ENCODE measurements around the gene BRAP.
"Not testable (repeated sequence)": the region's sequence is repeated elsewhere in the genome, so short reads cannot be mapped to it uniquely, and the experiment has no call there.

The BRAP gene, protein sequence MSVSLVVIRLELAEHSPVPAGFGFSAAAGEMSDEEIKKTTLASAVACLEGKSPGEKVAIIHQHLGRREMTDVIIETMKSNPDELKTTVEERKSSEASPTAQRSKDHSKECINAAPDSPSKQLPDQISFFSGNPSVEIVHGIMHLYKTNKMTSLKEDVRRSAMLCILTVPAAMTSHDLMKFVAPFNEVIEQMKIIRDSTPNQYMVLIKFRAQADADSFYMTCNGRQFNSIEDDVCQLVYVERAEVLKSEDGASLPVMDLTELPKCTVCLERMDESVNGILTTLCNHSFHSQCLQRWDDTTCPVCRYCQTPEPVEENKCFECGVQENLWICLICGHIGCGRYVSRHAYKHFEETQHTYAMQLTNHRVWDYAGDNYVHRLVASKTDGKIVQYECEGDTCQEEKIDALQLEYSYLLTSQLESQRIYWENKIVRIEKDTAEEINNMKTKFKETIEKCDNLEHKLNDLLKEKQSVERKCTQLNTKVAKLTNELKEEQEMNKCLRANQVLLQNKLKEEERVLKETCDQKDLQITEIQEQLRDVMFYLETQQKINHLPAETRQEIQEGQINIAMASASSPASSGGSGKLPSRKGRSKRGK

DNA sequence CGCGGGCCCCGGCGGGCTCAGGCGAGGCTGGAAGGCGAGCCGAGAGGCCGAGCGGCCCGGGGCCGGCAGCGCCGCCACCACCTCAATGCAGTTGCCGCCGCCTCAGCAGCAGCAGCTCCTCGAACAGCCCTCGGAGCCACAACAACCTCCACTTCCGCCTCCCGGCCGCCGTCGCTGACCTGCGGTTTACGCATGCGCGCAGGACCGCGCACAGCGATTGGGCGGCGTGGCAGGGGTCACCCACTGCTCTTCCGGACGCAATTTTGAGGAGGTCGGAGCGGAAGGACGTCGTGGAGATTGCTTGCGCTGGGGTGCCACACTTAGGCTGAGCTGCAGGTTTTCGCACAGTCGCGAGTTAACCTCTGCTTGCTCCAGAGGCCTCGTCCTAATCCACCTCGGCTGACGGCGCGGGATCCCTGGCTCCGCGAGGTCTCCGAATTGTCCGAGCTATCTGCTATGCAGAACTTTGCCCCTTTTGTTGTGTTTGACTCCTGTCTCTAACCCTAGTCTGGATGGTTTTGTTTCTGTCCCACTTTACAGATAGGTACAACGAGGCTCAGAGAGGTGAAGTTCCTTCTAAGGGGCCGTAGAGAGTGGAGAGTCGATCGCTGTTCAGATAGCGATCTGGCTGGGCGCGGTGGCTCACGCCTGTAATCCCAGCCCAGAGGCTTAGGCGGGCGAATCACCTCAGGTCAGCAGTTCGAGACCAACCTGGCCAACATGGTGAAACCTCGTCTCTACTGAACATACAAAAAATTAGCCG lies at the start of gene BRAP, which contains the start of gene ACAD10:
Gene BRAP (minus strand): TSS at position 146 of the 763 bp plus-strand sequence. CDS start 164 bp downstream, outside the sequence.
Gene ACAD10 (plus strand): TSS at position 243 of the 763 bp plus-strand sequence. CDS start 6,657 bp downstream, outside the sequence.
- TF ChIP-seq, protein P1, sequence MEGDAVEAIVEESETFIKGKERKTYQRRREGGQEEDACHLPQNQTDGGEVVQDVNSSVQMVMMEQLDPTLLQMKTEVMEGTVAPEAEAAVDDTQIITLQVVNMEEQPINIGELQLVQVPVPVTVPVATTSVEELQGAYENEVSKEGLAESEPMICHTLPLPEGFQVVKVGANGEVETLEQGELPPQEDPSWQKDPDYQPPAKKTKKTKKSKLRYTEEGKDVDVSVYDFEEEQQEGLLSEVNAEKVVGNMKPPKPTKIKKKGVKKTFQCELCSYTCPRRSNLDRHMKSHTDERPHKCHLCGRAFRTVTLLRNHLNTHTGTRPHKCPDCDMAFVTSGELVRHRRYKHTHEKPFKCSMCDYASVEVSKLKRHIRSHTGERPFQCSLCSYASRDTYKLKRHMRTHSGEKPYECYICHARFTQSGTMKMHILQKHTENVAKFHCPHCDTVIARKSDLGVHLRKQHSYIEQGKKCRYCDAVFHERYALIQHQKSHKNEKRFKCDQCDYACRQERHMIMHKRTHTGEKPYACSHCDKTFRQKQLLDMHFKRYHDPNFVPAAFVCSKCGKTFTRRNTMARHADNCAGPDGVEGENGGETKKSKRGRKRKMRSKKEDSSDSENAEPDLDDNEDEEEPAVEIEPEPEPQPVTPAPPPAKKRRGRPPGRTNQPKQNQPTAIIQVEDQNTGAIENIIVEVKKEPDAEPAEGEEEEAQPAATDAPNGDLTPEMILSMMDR (conservative IDR thresholded peaks at IDR 0.05), result no peak
- TF ChIP-seq ZFX (IDR thresholded peaks at IDR 0.05), result peak; percentile 41
- H3K27ac ChIP-seq, result peak within 1 kb of the TSS; percentile 86

DNA sequence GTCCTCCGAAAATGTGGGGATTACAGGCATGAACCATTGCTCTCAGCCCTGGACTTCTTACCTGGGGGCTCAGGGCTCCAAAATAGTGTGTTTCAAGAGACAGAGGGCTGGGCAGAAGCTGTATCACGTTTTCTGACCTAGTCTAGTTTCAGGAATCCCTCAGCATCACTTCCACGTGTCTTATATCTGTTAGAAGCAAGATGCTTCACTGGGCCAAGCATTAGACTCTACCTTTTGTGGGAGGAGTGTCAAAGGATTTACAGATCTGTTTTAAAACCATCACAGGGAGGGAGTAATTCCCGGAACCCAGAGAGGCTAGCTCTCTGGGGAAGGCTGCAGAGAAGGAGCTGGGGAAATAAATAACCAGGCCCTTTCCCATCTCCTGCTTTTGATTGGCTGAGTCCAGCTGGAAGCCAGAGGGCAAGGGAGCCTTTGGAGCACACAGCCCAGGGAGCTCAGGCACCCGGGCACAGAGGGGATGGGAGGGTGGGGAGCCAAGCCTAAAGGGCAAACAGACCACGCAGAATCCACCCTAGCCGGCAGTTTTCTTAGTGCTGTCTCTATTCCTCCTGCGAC lies 47.7 kb upstream of the BRAP start:
- no peak overlapping the region for H3K27ac ChIP-seq
- TF ChIP-seq, protein P1 (conservative IDR thresholded peaks at IDR 0.05), result no peak
- TF ChIP-seq ZFX (IDR thresholded peaks at IDR 0.05), result no peak

DNA sequence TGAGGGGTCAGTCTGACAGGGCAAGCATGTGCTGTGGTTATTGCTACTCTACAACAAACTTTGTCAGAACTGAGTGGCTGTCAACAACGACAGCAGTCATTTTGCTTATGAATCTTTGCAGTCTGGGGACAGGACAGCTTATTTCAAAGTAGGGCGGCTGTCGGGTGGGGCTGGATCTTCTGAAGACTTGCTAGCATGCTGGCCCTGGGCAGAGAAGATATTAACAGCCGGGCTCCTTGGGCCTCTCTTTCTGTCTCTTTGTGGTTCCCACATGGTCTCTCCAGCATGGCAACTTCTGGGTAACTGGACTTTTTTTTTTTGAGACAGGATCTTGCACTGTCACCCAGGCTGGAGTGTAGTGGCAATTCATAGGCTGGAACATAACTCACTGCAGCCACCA lies 47.0 kb upstream of the BRAP start:
- no peak overlapping the region for H3K27ac ChIP-seq
- TF ChIP-seq, protein P1 (conservative IDR thresholded peaks at IDR 0.05), result no peak
- no peak for TF ChIP-seq ZFX (IDR thresholded peaks at IDR 0.05)

DNA sequence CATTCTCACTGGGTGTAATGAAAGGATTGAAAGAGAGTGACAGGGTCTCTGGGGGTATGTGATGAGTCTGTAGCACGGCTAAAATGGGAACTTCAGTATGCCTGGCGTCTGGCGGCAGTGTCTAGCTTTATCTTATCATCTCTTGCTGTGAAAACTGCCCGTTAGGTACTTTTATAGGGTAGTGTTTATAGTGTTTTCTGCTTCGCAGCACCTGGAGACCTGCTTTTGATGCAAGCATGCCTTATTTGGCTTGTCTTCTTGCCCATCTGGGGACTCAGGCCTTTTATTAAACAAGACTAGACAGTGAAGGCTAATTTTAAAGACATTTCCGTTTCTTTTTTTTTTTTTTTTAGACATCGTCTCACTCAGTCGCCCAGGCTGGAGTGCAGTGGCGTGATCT lies 44.7 kb upstream of the BRAP start:
- TF ChIP-seq ZFX (IDR thresholded peaks at IDR 0.05), result no peak

DNA sequence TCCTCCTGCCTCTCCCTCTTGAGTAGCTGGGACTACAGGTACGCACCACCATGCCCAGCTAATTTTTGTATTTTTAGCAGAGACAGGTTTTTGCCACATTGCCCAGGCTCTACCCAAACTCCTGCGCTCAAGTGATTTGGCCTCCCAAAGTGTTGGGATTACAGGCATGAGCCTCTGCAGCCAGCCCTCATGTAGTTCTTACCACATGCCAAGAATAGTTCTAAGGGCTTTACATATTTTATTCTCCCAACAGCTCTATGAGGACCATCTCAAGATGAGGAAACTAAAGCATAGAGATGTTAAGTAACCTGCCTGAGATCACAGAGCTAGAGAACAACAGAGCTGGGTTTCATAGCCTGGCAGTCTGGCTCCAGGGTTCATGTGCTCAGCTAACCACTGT lies 43.0 kb upstream of the BRAP start:
- no peak overlapping the region for H3K27ac ChIP-seq
- TF ChIP-seq ZFX (IDR thresholded peaks at IDR 0.05), result no peak
- TF ChIP-seq, protein P1 (conservative IDR thresholded peaks at IDR 0.05), result no peak

More for the DNA sequence above, 44.7 kb upstream of the BRAP start:
- no peak overlapping the region for H3K27ac ChIP-seq

DNA sequence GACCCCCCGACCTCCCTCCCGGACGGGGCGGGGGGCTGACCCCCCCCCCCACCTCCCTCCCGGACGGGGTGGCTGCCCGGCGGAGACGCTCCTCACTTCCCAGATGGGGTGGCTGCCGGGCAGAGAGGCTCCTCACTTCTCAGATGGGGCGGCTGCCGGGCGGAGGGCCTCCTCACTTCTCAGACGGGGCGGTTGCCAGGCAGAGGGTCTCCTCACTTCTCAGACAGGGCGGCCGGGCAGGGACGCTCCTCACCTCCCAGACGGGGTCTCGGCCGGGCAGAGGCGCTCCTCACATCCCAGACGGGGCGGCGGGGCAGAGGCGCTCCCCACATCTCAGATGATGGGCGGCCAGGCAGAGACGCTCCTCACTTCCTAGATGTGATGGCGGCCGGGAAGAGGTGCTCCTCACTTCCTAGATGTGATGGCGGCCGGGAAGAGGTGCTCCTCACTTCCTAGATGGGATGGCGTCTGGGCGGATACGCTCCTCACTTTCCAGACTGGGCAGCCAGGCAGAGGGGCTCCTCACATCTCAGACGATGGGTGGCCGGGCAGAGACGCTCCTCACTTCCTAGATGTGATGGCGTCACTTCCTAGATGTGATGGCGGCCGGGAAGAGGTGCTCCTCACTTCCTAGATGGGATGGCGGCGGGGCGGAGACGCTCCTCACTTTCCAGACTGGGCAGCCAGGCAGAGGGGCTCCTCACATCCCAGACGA lies 38.0 kb upstream of the BRAP start:
- not testable (repeated sequence) for H3K27ac ChIP-seq

DNA sequence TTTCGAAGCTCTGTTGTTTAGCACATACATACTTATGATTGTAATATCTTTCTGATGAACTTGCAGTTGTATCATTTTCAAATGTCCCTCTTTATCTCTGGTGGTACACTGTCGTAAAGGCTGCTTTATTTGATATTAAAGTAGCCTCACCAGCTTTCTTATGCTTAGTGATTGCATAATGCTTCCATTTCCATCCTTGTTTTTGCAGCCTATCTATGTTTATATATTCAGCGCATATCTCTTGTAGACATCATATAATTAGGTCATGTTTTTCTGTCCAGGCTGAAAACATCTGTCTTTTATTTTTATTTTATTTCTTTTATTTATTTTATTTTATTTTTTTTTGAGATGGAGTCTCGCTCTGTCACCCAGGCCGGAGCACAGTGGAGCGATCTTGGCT lies 34.7 kb upstream of the BRAP start:
- TF ChIP-seq, protein P1 (conservative IDR thresholded peaks at IDR 0.05), result no peak
- no peak for TF ChIP-seq ZFX (IDR thresholded peaks at IDR 0.05)
- no peak overlapping the region for H3K27ac ChIP-seq

DNA sequence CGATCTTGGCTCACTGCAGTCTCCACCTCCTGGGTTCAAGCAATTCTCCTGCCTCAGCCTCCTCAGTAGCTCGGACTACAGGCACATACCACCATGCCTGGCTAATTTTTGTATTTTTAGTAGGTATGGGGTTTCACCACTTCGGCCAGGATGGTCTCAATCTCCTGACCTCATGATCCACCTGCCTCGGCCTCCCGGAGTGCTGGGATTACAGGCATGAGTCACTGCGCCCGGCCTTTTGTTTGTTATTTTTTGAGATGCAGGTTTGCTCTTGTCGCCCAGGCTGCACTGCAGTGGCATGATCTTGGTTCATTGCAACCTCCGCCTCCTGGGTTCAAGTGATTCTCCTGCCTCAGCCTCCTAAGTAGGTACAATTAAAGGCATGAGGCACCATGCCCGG lies 33.6 kb upstream of the BRAP start:
- not testable (repeated sequence) for H3K27ac ChIP-seq
